Keratinocyte (primary cell): ENCODE measurements around the gene IFT52.

Experiments used
- EZH2 ChIP-seq: IDR thresholded peaks from one replicate; pipeline ENCODE4 v1.6.1; 2012; ENCODE audit warnings: inconsistent platforms, mild to moderate bottlenecking, low read length, moderate library complexity
- TF ChIP-seq, protein P1 (sequence below), 3 experiments: IDR thresholded peaks in 1 of 3; conservative IDR thresholded peaks in 1 of 3; optimal IDR thresholded peaks in 1 of 3; 2 replicates in 2 of 3; 3 replicates in 1 of 3; pipeline versions ENCODE3 to v1.5.1; 2011; ENCODE audit warnings: low read length in 3 of 3, mild to moderate bottlenecking in 3 of 3, moderate library complexity in 2 of 3, control low read depth in 1 of 3, inconsistent platforms in 1 of 3; ENCODE audit not compliant: insufficient read depth in 2 of 3; ENCODE audit errors: extremely low read depth in 1 of 3

DNA sequence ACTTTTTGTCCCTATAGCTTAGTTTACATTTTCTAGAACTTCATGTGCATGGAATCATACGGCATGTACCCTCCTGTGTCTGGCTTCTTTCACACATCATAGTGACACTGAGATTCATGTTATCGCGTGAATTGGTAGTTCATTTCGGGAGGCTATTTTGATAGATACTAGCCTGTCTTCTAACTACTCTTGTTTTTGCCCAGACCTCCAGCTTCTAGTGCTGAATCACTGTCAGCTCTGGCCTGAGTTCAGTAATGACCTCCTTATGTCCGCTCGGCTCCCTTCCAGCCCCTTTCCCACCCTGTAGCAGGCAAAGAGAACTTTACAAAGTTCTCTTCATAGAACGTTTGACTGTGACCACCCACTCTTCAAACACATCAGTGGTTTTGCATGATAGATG is 90.2 kb downstream of the IFT52 start:
- TF ChIP-seq, protein P1, sequence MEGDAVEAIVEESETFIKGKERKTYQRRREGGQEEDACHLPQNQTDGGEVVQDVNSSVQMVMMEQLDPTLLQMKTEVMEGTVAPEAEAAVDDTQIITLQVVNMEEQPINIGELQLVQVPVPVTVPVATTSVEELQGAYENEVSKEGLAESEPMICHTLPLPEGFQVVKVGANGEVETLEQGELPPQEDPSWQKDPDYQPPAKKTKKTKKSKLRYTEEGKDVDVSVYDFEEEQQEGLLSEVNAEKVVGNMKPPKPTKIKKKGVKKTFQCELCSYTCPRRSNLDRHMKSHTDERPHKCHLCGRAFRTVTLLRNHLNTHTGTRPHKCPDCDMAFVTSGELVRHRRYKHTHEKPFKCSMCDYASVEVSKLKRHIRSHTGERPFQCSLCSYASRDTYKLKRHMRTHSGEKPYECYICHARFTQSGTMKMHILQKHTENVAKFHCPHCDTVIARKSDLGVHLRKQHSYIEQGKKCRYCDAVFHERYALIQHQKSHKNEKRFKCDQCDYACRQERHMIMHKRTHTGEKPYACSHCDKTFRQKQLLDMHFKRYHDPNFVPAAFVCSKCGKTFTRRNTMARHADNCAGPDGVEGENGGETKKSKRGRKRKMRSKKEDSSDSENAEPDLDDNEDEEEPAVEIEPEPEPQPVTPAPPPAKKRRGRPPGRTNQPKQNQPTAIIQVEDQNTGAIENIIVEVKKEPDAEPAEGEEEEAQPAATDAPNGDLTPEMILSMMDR (optimal IDR thresholded peaks at IDR 0.05 in 1 of 3, IDR thresholded peaks at IDR 0.05 in 1 of 3, conservative IDR thresholded peaks at IDR 0.05 in 1 of 3; ENCODE audit: extremely low read depth in 1 of 3, insufficient read depth in 2 of 3, low read length in 3 of 3): no peak
- no peak for TF ChIP-seq EZH2
